AG09319 (cell line): ENCODE results near the gene NCKAP5.

Experiments
- DNase-seq: peaks from one replicate; pipeline ENCODE4 v3.0.0-alpha.2; 2010; ENCODE audit warnings: low read depth; ENCODE audit errors: extremely low read depth
- TF ChIP-seq, protein P1 (sequence below): IDR thresholded peaks from 2 replicates; pipeline ENCODE4 v1.5.1; 2011; ENCODE audit warnings: low read depth, mild to moderate bottlenecking, inconsistent platforms, low read length, moderate library complexity

Gene NCKAP5

GRCh38 chr2:132915812-132916549 is 652.3 kb downstream of the NCKAP5 start:
- TF ChIP-seq, protein P1, sequence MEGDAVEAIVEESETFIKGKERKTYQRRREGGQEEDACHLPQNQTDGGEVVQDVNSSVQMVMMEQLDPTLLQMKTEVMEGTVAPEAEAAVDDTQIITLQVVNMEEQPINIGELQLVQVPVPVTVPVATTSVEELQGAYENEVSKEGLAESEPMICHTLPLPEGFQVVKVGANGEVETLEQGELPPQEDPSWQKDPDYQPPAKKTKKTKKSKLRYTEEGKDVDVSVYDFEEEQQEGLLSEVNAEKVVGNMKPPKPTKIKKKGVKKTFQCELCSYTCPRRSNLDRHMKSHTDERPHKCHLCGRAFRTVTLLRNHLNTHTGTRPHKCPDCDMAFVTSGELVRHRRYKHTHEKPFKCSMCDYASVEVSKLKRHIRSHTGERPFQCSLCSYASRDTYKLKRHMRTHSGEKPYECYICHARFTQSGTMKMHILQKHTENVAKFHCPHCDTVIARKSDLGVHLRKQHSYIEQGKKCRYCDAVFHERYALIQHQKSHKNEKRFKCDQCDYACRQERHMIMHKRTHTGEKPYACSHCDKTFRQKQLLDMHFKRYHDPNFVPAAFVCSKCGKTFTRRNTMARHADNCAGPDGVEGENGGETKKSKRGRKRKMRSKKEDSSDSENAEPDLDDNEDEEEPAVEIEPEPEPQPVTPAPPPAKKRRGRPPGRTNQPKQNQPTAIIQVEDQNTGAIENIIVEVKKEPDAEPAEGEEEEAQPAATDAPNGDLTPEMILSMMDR, result no peak
- no peak for DNase-seq

GRCh38 chr2:132911726-132912724 is 656.2 kb downstream of the NCKAP5 start:
- TF ChIP-seq, protein P1, result no peak

DNA sequence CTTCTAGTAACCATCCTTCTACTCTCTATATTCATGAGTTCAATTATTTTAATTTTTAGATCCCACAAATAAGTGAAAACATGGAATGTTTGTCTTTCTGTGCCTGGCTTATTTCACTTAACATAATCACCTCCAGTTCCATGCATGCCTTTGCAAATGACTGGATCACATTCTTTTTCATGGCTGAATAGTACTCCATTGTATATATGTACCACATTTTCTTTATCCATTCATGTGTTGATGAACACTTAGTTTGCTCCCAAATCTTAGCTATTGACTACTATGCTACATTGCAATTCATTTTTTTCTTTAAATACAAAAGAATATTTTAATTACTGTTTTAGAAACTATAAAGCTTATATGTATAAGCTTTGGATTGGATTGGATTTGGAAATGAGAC is 657.8 kb downstream of the NCKAP5 start:
- TF ChIP-seq, protein P1, result no peak
- DNase-seq, result no peak

More at GRCh38 chr2:132911726-132912724, 656.2 kb downstream of the NCKAP5 start:
- no peak for DNase-seq

GRCh38 chr2:132909427-132909826 is 658.8 kb downstream of the NCKAP5 start:
- no peak for DNase-seq
- TF ChIP-seq, protein P1, result no peak

- no peak for DNase-seq
- TF ChIP-seq, protein P1, result no peak
These were observed 664.0 kb downstream of the NCKAP5 start for GRCh38 chr2:132904142-132904842.

GRCh38 chr2:132902626-132903025 is 665.6 kb downstream of the NCKAP5 start:
- no peak for DNase-seq
- TF ChIP-seq, protein P1, result no peak
